Measurements from ENCODE around the gene CRYGB. TPM values are rescaled to one million over a fixed set of nuclear protein-coding genes. Genes with fewer than 3 reads are reported as not detected.
"Not testable (repeated sequence)": the region's sequence is repeated elsewhere in the genome, so short reads cannot be mapped to it uniquely, and the experiment has no call there.

CRYGB gene
- total RNA-seq, 2 experiments from 2014 or later = not detected

DNA sequence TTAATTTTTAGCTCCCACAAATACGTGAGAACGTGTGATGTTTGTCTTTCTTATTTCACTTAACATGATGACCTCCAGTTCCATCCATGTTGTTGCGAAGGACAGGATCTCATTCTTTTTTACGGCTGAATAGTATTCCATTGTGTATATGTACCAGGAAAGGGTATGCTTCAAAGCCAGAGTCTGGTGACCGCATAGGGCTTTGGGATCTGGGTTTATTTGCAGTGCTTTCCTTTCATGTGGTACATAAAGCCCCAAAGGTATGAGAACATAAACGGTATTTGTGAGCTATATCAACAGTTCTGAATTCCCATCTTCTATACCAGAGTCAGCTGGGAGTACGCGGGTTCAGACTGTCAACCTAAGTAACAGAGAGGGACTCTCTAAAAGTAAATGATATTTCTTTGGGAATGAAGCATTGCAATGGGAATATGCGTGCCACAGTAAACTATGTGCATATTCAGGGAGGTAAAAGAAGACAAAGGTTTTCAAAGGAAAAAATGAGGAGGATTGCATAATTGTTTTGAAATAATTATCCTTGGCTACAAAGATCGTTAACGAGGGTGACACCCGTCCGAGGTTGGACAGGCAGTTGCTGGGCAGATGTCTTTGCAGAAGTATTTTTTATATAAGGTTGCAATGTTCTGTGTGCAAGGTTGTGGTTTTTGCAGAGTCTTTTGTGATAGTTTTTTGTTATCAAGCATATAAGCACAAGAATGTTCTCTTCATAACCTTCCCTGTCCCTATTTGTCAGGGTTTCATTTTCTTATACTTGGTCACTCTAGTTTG lies 46.1 kb downstream of the CRYGB start:
- intact Hi-C loops (cut with micrococcal nuclease; ENCODE audit: unreplicated experiment) = no loop called here
- CTCF ChIA-PET (ENCODE audit: unreplicated experiment) = no interaction called here

DNA sequence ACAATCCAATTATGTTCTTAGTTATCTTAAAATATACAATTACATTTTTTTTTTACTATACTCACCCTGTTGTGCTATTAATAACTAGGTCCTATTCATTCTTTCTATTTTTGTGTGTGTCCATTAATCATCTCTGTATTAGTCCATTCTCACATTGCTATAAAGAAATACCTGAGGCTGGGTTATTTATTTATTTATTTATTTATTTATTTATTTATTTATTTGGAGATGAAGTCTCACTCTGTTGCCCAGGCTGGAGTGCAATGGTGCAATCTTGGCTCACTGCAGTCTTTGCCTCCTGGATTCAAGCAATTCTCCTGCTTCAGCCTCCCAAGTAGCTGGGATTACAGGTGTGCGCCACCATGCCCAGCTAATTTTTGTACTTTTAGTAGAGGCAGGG lies 47.3 kb downstream of the CRYGB start:
- POLR2A ChIA-PET = not testable (repeated sequence)

More for the DNA sequence above, 46.1 kb downstream of the CRYGB start:
- Histone ChIP-seq H3K36me3 (ENCODE audit: insufficient read depth, low read length) (no peaks in the 10 kb centered on the region), H3K4me1 (ENCODE audit: insufficient read depth, low read length, poor library complexity, severe bottlenecking) (no peaks in the 10 kb centered on the region), H3K9me2 (ENCODE audit: insufficient read depth, low read length) (no peaks in the 10 kb centered on the region), H4K20me1 (ENCODE audit: insufficient read depth, low read length) (no peaks in the 10 kb centered on the region), H3K4me2 (ENCODE audit: low read length) (no peak overlapping the region), H3K27ac (ENCODE audit: low read depth, low read length, poor library complexity, severe bottlenecking) (no peak overlapping the region), H2AFZ (ENCODE audit: low read length) (no peak overlapping the region), H3K4me3 (ENCODE audit: low read depth, low read length, poor library complexity, severe bottlenecking) (no peak overlapping the region), H3K9me3 (ENCODE audit: low read length) (no peaks in the 10 kb centered on the region), H3K79me2 (ENCODE audit: insufficient read depth, low read depth, low read length) (no peaks in the 10 kb centered on the region)
- no peak for DNase-seq (ENCODE audit: low spot score)
- BruUV-seq (replicated peaks) = no TSS peak
- TF ChIP-seq CTCF (conservative IDR thresholded peaks at IDR 0.05; ENCODE audit: low read length) (no peak), EZH2phosphoT487 (IDR thresholded peaks at IDR 0.05; ENCODE audit: borderline replicate concordance, low read depth, low read length) (no peak)
- POLR2A ChIA-PET = no interaction called here

GRCh38 chr2:208098267-208098666 lies 47.7 kb downstream of the CRYGB start:
- H3K4me1 ChIP-seq (ENCODE audit: insufficient read depth, low read length, poor library complexity, severe bottlenecking) = no peaks in the 10 kb centered on the region
- H3K9me3 ChIP-seq (ENCODE audit: low read length) = no peaks in the 10 kb centered on the region
- H2AFZ ChIP-seq (ENCODE audit: low read length) = no peak overlapping the region
- POLR2A ChIA-PET = no interaction called here
- BruUV-seq (replicated peaks) = no TSS peak
- no peaks in the 10 kb centered on the region for H3K9me2 ChIP-seq (ENCODE audit: insufficient read depth, low read length)
- no peaks in the 10 kb centered on the region for H3K79me2 ChIP-seq (ENCODE audit: insufficient read depth, low read depth, low read length)
- CTCF ChIA-PET (ENCODE audit: unreplicated experiment) = no interaction called here
- H3K27ac ChIP-seq (ENCODE audit: low read depth, low read length, poor library complexity, severe bottlenecking) = no peak overlapping the region
- no peak overlapping the region for H3K4me3 ChIP-seq (ENCODE audit: low read depth, low read length, poor library complexity, severe bottlenecking)
- TF ChIP-seq EZH2phosphoT487 (IDR thresholded peaks at IDR 0.05; ENCODE audit: borderline replicate concordance, low read depth, low read length) (no peak), CTCF (conservative IDR thresholded peaks at IDR 0.05; ENCODE audit: low read length) (no peak)
- H3K4me2 ChIP-seq (ENCODE audit: low read length) = no peak overlapping the region
- intact Hi-C loops (cut with micrococcal nuclease; ENCODE audit: unreplicated experiment) = no loop called here
- H3K36me3 ChIP-seq (ENCODE audit: insufficient read depth, low read length) = no peaks in the 10 kb centered on the region
- no peaks in the 10 kb centered on the region for H4K20me1 ChIP-seq (ENCODE audit: insufficient read depth, low read length)
- DNase-seq (ENCODE audit: low spot score) = no peak

More for the DNA sequence above, 47.3 kb downstream of the CRYGB start:
- H3K9me2 ChIP-seq (ENCODE audit: insufficient read depth, low read length); BruUV-seq (replicated peaks); intact Hi-C loops (cut with micrococcal nuclease; ENCODE audit: unreplicated experiment); H3K4me3 ChIP-seq (ENCODE audit: low read depth, low read length, poor library complexity, severe bottlenecking); H4K20me1 ChIP-seq (ENCODE audit: insufficient read depth, low read length); DNase-seq (ENCODE audit: low spot score); H3K36me3 ChIP-seq (ENCODE audit: insufficient read depth, low read length); CTCF ChIA-PET (ENCODE audit: unreplicated experiment); H2AFZ ChIP-seq (ENCODE audit: low read length); H3K4me1 ChIP-seq (ENCODE audit: insufficient read depth, low read length, poor library complexity, severe bottlenecking); H3K4me2 ChIP-seq (ENCODE audit: low read length); H3K79me2 ChIP-seq (ENCODE audit: insufficient read depth, low read depth, low read length); H3K27ac ChIP-seq (ENCODE audit: low read depth, low read length, poor library complexity, severe bottlenecking); H3K9me3 ChIP-seq (ENCODE audit: low read length): not testable (repeated sequence)

Data from OCI-LY7 (cell line).